ENCODE measurements around the gene ZNF512.

GRCh38 chr2:27655155-27655951 lies 72.5 kb downstream of the ZNF512 start:
- TF ChIP-seq ZFX (IDR thresholded peaks at IDR 0.05) (no peak), CTCF (conservative IDR thresholded peaks at IDR 0.05) (no peak)

Data from C4-2B (cell line).